GM10248 (cell line): ENCODE results near the gene CCDC69.

Experiments used
- CTCF ChIA-PET: fragments of 300-600 bp; sonication (Branson Sonifier 250); formaldehyde crosslinking; extraction: SDS; loops from one replicate; lab custom pipeline; 2021; ENCODE audit warnings: antibody characterized with exemption; lab: Yijun Ruan, JAX
- POLR2A ChIA-PET: fragments of 350-650 bp; sonication (Branson Sonifier 250); formaldehyde crosslinking; extraction: SDS; loops from one replicate; lab custom pipeline; 2020; ENCODE audit warnings: antibody characterized with exemption; lab: Yijun Ruan, JAX
- DNase-seq: peaks from one replicate; pipeline ENCODE4 v3.0.0; 2012; ENCODE audit errors: extremely low spot score
- TF ChIP-seq, protein P1 (sequence below): IDR thresholded peaks from 2 replicates; pipeline ENCODE4 v1.5.1; 2012; ENCODE audit warnings: mild to moderate bottlenecking, low read depth; ENCODE audit errors: extremely low read depth, missing control alignments, control extremely low read depth

Gene CCDC69

DNA sequence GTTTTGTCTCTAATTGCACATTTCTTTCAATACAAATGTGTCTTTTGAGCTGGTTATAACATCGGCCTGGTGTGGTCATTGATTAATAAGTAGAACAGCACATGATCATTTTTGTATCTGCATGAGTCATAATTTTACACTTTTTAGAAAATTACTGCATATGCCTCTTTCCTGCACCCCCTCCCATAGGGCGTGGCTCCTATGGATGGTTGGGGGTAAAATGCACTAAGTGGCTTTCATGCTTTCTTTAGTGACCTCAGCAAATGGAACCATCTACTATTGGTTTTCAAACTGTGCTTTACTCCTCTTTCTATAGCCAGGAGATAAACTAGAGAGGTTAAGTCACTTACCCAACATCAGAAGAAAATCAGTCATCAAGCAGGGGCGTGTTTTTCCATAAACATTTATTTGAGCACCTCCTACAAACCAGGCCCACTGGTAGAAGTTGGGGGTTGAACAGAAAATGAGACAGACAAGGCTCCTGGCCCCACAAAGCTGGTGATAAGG is 70.1 kb downstream of the CCDC69 start:
- ChIA-PET POLR2A (interaction anchor here (0.6 to 1.3 kb wide), 4 partner anchors 12 to 162 kb away, joined by 3 to 6 read pairs (median 4); no protein-coding TSS in a partner anchor), CTCF (interaction anchor here (0.9 to 9.4 kb wide), 6 partner anchors 12 to 102 kb away, joined by 3 to 93 read pairs (median 6); no protein-coding TSS in a partner anchor)
- TF ChIP-seq, protein P1, sequence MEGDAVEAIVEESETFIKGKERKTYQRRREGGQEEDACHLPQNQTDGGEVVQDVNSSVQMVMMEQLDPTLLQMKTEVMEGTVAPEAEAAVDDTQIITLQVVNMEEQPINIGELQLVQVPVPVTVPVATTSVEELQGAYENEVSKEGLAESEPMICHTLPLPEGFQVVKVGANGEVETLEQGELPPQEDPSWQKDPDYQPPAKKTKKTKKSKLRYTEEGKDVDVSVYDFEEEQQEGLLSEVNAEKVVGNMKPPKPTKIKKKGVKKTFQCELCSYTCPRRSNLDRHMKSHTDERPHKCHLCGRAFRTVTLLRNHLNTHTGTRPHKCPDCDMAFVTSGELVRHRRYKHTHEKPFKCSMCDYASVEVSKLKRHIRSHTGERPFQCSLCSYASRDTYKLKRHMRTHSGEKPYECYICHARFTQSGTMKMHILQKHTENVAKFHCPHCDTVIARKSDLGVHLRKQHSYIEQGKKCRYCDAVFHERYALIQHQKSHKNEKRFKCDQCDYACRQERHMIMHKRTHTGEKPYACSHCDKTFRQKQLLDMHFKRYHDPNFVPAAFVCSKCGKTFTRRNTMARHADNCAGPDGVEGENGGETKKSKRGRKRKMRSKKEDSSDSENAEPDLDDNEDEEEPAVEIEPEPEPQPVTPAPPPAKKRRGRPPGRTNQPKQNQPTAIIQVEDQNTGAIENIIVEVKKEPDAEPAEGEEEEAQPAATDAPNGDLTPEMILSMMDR: no peak
- DNase-seq: no peak

DNA sequence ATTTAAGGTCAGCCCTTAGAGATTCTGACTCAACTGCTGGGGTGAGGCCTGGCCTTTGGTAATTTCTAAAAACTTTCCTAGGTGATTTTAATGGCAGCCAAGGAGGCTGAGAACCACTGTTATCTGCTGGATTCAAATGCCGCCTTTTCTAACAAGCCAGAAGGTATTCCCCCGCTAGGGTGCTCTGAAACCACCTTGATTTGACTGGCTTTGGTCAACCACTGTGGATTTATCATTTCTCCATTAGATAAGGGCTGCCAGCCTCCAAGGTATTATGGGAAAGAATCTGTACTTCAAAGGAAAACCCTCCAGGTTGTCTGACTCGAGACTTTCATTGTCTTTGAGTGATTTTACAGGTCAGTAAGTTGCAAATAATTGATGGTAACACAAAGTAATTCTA is 70.6 kb downstream of the CCDC69 start:
- ChIA-PET CTCF (interaction anchor here (0.8 to 9.4 kb wide), 14 partner anchors 9 to 101 kb away, joined by 3 to 93 read pairs (median 3); partner anchors contain the start of gene CCDC69), POLR2A (interaction anchor here (0.6 to 1.3 kb wide), 2 partner anchors 12 to 83 kb away, joined by 4 read pairs; no protein-coding TSS in a partner anchor)
- TF ChIP-seq, protein P1: no peak
- DNase-seq: no peak

GRCh38 chr5:151151793-151152192 is 72.1 kb downstream of the CCDC69 start:
- ChIA-PET CTCF (interaction anchor here (0.8 to 9.4 kb wide), 8 partner anchors 11 to 38 kb away, joined by 3 to 93 read pairs (median 8); no protein-coding TSS in a partner anchor), POLR2A (interaction anchor here (2.6 kb wide), 1 partner anchor 10 kb away, joined by 13 read pairs; no protein-coding TSS in a partner anchor)
- TF ChIP-seq, protein P1: no peak
- DNase-seq: peak; percentile 52

DNA sequence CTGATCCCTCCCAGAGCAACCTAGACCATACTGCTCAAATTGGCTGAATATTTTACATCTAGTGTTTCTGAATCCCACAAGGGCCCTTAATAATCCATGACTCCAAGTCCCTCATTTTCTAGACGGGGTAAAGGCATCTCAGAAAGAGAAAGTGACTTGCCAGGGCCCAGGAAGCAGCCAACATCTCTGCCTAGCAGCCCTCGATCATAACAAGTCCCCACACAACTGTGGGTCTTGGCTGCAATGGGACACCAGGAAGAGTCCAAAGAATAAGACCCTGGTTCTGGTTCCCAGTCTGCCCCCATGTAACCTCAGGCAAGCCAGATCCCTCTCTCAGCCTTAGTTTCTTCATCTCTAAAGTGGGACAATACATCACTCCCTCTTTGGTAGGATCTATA is 72.6 kb downstream of the CCDC69 start:
- CTCF ChIA-PET: interaction anchor here (1.3 to 9.4 kb wide), 9 partner anchors 10 to 99 kb away, joined by 5 to 93 read pairs (median 10); no protein-coding TSS in a partner anchor
- TF ChIP-seq, protein P1: no peak
- no peak for DNase-seq
- POLR2A ChIA-PET: interaction anchor here (0.5 to 3.8 kb wide), 4 partner anchors 10 to 668 kb away, joined by 3 to 13 read pairs (median 8); no protein-coding TSS in a partner anchor

DNA sequence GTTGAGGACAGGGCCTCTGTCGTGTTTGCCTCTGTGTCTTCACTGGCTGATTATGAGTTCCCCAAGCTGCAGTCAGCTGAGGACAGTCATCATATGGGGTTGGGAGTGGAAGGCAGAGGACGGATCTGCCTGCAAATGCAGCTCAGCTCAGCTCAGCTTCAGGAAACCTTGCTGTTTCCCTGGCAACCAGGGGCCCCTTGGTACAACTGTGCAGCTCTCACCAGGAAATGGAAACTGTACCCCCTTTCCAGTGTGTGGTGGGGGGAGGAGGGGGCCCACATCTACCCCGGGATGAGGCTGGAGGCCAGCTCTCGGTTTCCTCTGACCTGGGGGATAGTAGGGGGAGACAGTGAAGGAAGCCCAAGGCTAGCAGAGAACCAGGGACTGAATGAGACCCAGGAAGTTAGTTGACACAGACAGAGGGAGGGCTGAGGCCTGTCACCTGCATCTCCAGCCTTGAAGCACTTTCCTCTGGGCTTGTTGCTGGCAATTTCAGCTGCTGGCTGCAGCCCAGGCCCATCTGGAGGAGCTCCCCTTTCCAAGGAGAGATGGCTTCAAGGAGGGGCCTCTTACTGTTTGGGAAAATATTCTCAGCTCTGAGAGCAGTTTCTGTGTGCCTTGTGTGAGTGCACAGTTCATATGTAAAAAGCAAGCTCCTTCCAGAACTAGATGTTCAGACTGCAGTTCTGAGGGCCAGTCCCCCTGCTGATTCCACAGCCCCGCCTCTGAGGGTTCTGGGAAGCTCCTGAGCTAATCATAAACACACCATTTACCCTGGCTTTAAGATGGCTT is 73.2 kb downstream of the CCDC69 start:
- DNase-seq: peak; percentile 54
- TF ChIP-seq, protein P1: no peak
- POLR2A ChIA-PET: interaction anchor here (0.5 to 3.8 kb wide), 6 partner anchors 9 to 667 kb away, joined by 3 to 13 read pairs (median 4); no protein-coding TSS in a partner anchor
- CTCF ChIA-PET: interaction anchor here (1.2 to 9.4 kb wide), 12 partner anchors 9 to 102 kb away, joined by 3 to 93 read pairs (median 10); no protein-coding TSS in a partner anchor

DNA sequence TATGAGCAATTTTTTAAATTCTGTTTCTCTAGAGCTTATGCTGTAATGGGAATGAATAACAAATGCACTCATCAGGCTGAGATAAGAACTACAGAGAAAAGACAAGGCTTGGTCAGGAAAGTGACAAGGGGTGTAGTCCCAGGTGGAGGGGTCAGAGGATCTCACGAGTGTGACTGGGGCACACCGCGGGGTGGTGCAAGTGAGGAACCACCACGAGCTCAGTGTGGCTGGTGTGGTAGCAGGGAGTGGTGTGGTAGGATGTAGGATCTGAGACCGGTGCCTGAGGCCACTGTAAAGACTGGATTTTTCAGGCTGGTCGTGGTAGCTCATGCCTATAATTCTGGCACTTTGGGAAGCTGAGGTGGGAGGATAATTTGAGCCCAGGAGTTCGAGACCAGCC is 75.3 kb downstream of the CCDC69 start:
- no peak for DNase-seq
- ChIA-PET CTCF (interaction anchor here (1.2 to 9.4 kb wide), 8 partner anchors 11 to 104 kb away, joined by 3 to 93 read pairs (median 12); no protein-coding TSS in a partner anchor), POLR2A (interaction anchor here (3.8 kb wide), 1 partner anchor 19 kb away, joined by 12 read pairs; no protein-coding TSS in a partner anchor)
- TF ChIP-seq, protein P1: no peak
